ENCODE measurements around the gene OPRL1.

The OPRL1 gene

DNA sequence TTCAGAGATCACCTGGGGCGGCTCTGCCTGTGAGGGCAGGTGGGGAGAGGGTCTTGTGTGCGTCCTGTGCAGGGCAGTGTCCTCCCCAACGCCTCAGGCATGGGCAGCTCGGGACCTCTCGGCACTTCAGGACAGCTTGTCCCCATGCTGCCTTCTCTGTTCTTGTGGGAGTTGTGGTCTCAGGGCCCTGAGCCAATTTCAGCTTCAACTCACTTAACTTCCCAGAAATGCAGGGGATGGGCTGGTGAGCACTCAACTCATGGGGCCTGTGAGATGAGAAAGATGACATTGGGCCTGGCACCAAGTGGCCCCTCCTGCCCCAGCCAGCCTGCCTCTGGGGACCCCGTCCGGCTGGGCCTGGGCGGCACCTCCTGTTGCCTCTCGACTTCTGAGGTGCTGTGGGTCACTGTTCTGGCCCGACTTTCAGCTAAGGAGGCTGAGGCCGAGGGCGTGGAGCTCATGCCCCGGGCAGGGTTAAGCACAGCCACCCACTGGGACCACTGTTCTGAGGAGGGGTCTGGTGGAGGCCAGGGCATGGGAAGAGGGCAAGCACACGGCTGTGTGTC, 7.3 kb upstream of the OPRL1 start:
- no peak for DNase-seq

DNA sequence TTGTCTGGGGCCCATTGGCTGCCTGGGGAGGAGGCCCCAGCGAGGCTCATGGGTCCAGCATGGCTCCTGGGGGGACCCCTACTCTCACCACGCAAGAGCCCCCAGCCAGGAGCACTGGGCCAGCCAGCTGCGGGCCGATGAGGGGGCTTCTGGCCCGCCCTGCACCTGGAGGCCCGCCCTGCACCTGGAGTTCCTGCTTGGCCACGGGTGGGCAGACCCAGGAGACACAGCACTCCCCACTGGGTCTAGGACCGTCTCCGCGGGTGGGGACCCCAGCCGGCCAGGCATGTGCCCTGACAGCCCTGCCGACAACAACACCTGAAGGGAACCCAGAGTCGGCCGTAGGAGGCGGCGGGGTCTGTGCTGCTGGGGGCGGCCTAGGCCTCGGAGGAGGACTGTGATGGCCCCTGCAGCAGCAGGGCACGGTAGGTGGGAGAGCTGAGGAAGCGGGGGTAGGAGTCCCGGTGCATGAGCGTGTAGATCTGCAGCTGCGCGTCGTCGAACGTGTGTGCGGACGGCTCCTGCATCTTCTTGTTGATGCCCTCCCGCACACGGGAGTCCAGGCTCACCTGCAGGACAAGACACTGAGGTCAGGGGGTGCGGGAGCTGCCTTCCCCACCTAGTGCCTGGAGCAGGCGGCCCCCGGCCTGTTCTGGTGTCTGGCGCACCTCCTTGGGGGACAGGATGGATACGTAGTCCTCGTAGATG, 6.3 kb upstream of the OPRL1 start:
- DNase-seq: no peak

- DNase-seq: no peak
Measured at GRCh38 chr20:64074184-64074789, 5.6 kb upstream of the OPRL1 start.

DNA sequence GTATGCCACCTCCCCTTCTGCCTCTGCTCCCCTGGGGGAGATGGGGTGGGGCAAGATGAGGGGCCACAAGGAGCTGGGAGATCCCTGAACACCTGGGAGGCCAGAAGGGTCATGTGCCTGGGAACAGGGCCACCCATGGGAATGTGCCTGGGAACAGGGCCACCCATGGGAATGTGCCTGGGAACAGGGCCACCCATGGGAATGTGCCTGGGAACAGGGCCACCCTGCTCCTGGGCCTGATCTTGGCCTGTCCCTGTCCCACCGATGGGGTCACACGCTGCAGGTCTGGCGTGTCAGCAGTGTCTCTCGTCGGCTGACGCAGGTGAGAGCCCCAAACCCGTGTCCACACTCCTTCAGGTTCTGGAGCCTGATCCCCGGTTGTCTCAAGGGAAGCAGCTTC, 4.9 kb upstream of the OPRL1 start:
- DNase-seq: no peak

DNA sequence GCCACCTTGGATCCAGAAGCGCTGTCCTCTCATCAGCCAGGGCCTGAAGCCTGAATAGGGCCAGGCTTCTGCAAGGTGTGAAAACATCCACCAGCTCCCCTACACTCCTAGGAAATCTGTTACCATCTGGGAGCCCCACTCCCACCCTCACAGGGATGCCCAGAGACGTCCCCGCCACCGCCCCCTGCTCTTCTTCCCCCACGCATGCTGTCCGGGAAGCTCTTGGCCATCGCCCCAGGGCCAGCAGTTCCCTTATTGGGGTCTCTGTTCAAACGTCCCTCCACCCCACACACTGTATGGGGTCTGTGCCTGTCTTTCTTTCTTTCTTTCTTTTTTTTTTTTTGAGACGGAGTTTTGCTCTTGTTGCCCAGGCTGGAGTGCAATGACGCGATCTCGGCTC, 4.3 kb upstream of the OPRL1 start:
- no peak for DNase-seq

DNA sequence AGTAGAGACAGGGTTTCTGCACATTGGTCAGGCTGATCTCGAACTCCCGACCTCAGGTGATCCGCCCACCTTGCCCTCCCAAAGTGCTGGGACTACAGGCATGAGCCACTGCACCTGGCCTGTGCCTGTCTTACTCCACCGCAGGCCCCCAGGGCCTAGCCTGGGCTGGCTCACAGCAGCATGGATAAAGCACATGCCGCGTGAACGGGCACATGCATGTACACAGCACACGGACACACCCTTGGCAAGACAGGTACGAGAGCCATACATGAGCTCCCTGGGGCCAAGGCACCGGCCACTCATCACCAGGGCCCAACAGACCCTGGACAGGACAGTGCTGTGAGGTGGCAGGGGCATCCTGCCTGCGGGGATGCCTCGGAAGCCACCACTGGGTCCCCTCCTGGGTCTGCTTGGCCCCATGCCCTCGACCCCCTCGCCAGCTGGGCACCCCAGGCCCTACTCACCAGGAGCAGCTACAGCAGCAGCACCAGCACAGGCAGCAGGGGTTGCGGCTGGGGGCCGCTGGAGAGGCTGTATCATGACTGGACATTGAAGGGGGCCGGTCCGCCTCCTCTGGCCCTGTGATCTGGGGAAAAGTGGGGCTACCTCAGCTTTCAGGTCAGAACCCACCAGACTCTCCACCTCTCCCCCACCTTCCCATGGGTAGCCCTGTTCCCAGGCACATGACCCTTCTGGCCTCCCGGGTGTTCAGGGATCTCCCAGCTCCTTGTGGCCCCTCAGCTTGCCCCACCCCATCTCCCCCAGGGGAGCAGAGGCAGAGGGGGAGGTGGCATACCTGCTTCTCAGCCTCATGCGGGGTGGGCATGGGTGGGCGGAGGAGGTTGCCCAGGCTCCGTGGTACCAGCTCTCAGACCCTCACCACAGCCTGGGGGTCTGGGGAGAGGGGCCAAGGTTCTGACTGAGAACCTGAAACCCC, 3.6 kb upstream of the OPRL1 start:
- no peak for DNase-seq

DNA sequence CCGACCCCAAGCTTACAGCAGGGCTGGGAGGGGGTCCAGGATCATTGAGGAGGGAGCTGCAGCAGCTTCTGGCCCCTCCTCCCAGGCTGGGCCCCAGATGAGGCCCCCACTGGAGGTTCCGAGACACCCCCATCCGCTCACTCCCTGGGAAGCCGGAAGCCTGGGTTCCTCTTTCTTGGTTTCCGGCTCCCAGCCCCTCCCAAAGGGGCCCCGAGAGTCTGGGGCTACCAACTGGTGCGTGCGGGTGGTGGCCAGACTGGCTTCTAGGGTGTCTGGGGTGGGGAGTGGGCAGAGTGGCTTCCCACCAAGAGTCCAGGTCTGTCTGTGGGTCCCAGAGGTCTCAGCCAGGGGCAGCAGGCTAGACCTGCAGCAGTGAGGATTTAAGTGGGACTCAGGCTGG, 2.8 kb upstream of the OPRL1 start:
- no peak for DNase-seq

DNA sequence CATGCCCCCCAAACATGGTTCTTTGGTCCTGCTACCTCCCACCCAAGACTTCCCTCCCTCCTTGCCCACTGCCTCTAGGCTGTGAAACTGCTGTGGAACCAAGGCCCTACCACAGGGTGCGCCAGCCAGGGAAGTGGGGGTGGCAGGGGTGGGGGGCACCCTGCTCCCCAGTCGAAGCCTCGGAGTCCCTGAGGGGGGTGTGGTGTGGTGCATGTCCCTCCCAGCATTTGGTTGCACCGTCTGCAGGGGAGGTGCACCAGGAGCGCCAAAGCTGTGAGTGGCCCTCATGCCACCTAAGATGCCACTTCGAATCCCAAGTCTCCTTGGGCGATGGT, 2.4 kb upstream of the OPRL1 start:
- DNase-seq: no peak

GRCh38 chr20:64077876-64078551, 1.9 kb upstream of the OPRL1 start:
- peak; percentile 33 to 34 for DNase-seq

DNA sequence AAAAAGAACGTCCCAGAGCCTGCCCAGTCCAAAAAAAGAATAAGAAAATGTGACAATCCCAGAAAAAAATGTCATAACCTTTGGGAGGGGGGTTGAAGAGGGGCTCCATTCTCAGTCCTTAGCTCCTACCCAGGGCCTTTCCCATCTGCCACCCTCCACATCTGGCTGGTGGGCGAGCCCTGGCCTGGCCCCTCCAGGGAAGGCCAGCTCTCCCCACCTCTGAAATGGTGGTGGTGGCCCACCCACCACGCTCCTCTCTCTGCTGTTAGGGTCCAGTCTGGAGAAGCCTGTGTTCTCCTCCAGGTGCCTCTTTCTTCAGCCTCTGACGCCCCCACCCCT, 979 bp upstream of the OPRL1 start:
- DNase-seq: no peak

DNA sequence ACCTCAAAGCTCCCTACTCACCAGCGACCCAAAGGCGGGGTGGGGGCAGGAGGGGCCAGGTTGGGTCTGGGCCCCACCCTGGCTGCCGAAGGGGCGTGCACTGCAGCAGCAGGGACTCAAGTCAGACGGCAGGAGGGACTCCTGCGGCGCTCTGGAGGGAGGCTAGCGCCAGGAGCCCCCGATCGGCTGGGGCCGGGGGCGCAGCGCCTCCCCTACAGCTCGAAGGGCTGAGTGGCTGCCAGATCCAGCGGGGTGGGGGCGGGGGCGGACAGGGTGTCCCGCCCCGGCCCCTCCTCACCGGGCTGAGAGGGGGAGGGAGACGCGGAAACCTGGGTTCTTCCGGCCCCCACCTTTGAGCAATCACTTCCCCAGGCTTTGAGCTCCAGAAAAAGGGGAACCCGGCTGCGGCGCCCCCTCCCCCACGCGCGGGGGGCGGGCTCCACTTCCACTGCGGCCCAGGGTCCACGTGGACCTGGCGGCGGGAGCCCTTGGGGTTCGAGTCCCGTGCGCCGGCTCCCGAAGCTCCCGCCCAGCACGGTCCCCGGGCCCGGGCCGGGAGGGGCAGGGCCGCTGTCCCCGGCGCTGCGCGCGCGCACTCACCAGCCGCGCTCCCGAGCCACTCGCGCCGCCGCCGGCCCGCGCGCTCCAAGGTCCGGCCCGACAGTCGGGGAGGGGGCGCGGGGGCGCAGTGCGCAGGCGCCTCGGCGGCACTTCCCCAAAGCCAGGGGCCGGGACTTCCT, 439 bp upstream of the OPRL1 start, which contains the start of gene RGS19:
RGS19 (minus strand) TSS at position 246 of the 740 bp plus-strand sequence. CDS start 2,632 bp downstream, outside the sequence.
- peak; percentile 52 to 57 for DNase-seq

GRCh38 chr20:64080813-64081623, 1.1 kb downstream of the OPRL1 start:
- no peak for DNase-seq

- no peak for DNase-seq
Measured at GRCh38 chr20:64081624-64081964, 1.7 kb downstream of the OPRL1 start.

DNA sequence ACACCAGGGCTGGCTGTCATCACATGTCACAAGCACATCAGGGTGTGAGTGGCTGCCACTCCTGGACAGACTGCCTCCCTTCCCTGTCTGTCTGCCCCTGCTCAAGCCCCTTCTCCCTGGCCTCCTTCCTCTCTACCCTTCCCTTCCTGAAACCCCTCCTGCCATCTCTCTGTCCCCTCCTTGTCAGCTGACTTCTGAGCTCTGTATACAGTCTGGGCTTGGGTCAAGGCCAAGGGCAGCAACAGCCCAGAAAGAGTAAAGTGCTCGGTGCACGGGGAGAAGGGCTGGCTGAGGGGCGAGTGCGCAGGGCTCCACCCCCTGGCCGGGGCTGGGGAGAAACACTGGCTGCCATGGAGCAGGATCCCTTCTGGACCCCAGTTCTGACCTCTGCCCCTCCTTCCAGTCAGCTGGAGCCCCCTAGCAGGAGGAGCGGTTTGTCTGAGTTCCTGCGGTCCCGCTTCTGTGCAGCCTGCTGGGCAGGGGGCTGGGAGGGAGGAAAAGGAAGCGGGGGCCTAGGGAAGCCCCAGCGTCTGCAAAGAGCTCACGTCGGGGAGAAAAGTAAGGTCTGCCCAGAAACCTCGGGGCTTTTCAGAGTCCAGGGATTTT, 2.3 kb downstream of the OPRL1 start:
- no peak for DNase-seq

- no peak for DNase-seq
Measured at GRCh38 chr20:64082820-64083377, 3.0 kb downstream of the OPRL1 start.

- DNase-seq: peak; percentile 52 to 56
Measured at GRCh38 chr20:64083378-64083803, 3.5 kb downstream of the OPRL1 start.

DNA sequence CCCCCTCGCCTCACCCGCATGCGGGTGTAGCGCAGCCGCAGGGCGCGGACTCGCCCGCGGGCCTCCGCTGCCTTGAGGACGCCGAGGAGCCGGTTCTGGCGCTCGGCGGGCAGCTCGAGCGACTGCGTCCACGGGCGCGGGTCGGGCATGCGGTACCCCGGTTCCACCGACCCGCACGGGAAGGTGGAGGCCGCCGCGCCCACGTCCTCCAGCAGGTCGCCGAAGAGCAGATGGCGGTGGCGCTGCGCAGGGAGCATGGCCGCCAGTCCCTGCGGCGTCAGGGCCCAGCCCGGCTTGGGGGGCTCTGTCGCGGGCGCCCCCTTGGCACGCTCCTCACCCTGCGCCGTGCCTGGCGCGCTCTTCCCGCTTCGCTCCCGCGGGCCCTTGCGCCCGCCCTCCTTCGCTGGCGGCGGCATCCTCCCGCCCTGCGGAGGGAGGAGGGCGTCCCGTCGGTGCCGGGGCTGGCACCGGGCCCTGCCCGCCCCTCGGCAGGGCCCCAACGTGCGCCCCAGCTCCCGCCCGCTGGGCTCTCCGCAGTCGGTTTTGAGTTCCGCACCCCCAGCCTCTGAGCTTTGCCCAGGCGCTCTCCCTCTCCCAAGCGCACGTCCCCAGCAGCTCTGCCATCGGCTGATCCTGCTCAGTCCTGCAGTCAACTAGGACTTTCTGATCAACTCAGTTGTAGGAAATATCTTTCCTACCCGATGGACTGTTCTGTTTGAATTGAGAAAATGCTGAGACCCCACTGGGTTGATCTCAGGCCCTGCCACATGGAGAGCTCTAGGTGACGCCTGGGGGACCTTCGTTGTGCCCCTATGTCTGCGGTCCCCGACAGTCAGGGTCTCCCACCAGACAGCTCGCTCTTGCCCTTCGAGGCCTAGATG, 4.2 kb downstream of the OPRL1 start, which contains the start of gene LKAAEAR1:
LKAAEAR1 (minus strand) TSS at position 595 of the 881 bp plus-strand sequence; CDS start at position 416, 179 bp downstream.
- DNase-seq: no peak

DNA sequence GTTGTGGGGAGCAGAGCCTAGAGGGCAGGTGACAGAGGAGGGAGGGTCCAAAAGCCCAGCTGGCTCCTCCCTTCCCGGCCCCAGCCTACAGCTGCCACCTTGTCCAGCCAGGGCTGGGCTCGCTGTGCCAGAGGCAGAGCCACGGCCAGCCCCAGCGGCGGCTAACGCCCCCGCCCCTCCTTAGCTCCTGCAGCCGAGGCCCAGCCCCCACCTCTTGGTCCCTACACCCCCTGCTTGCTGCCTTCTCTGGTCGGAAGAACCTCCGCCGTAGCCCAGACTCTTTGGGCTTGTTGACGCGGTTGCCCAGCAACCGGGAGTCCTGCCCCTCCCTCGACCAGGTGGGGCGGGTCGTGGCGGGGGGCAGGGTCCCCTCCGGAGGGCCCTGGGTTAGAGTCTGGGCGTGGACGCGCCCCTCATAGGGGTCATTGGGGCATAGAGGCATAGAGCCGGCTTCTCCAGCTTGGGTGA, 4.8 kb downstream of the OPRL1 start:
- no peak for DNase-seq

- no peak for DNase-seq
Measured at GRCh38 chr20:64086801-64087200, 6.9 kb downstream of the OPRL1 start.
